NCI-H1436 treated with DMSO at 0.1 percent for 48 hours (cell line): ENCODE results near the gene UBE4B.
"Not testable (repeated sequence)": the region's sequence is repeated elsewhere in the genome, so short reads cannot be mapped to it uniquely, and the experiment has no call there.

Experiments
- DNase-seq: peaks from one replicate; lab custom pipeline; 2025; lab: John Stamatoyannopoulos, UW

The UBE4B gene

DNA sequence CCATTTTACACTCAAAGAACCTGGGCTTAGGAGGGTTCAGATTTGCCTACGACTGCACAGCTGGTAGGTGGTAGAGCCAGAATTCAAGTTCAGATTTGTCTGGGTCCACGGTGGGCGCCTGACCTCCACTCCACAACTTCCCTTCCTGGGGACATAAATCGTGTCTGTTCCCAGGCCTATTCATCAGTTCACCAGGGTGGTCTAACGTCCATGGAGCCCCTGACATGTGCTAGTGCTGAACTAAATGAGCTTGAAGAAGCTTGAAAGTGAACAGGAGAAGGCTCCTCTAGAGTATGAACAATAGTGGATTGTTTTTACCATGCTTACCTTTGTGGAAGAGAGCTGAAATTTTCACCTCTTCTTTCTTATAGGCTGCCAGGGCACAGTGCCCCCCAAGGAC is 145.1 kb downstream of the UBE4B start:
- DNase-seq = no peak

DNA sequence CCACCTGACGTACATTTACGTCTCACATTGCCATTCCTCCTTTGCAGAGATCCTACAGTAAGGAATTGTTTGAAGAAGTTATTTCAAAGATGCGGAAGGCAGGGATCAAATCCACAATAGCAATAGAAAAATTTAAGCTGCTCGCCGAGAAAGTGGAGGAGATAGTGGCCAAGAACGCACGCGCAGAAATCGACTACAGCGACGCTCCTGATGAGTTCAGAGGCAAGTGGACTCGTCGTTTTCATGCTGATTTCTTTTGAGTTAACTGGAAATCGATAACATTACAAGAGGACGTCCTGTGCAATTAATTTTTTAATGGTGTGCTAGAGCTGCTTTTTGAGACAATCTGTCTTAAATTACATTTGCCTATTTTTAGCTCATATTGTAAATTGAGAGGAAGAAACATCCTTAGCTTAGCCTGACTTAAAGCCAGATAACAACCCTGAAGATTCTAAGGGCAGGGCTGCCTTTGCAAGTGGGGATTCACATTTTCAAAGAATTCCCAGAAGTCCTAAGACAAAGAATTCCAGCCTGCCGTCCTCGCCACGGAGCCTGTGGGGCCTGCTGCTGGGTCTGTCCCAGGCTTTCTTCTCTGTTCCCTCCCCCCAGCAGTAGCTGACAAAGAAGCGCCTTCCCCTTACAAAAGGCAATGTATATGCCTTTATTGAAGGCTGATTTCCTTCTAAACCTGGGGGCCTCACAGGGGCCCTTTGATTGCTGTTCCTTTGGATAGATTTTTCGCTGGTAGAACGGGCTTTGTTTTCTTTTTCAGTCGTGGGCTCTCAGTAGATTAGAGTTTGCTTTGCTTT is 146.0 kb downstream of the UBE4B start:
- no peak for DNase-seq

DNA sequence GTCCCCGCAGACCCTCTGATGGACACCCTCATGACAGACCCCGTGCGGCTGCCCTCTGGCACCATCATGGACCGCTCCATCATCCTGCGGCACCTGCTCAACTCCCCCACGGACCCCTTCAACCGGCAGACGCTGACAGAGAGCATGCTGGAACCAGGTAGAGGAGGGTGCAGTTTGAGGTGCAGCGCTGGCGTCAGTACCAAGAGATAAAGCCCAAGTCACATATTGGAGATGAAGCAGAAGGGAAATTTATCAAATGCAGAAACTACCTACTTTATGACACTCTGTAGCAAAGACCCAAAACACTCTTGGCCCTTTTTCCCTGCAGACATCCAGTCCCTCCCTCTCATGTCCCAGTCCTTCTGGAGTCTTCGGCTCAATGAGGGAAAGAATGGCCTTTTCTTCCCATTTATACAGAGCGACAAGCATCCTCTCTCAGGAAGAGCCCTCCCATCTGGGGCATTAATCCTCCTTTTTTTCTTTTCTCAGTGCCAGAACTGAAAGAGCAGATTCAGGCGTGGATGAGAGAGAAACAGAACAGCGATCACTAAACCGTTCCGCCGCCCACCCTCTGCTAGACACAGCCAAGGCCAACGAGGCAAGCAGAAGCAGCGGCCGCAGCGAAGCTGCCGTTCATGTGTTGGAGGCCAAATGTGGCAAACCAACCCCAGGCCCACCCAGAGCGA is 146.8 kb downstream of the UBE4B start:
- DNase-seq = no peak

DNA sequence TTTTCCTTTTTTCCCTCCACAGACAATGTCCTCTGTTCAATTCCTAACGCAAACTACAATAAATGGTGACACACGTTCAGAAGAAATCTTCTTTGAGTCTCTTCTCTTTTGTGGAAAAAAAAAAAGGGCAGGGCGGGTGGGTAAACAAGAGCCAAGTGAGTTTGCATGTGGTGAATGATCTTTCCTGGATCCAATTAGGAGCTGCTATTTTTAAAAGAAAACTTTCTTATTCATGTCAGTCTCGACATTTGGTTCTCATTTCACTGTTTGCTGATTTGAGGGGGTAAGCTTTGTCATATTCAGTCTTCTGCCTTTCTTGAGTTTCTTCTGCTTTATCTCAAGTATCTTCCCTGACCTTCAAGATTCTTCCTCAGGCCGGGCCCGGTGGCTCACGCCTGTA is 148.4 kb downstream of the UBE4B start:
- DNase-seq = no peak

DNA sequence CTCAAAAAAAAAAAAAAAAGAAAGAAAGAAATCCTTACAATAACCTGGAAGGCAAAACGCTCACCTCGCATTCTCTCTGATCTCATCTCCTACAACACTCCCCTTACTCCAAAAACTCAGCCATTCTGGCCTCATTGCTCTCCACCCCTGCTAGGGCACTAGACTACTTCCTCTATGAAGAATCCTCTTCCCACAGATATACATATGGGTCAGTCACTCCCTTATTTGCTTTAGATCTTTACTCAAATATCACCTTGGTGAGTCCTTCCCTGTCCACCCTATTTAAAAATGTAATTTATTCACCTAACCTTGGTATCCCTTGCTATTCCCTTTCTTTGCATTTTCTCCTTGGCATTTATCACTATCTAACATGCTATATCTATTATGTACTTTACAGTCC is 153.0 kb downstream of the UBE4B start:
- no peak for DNase-seq

DNA sequence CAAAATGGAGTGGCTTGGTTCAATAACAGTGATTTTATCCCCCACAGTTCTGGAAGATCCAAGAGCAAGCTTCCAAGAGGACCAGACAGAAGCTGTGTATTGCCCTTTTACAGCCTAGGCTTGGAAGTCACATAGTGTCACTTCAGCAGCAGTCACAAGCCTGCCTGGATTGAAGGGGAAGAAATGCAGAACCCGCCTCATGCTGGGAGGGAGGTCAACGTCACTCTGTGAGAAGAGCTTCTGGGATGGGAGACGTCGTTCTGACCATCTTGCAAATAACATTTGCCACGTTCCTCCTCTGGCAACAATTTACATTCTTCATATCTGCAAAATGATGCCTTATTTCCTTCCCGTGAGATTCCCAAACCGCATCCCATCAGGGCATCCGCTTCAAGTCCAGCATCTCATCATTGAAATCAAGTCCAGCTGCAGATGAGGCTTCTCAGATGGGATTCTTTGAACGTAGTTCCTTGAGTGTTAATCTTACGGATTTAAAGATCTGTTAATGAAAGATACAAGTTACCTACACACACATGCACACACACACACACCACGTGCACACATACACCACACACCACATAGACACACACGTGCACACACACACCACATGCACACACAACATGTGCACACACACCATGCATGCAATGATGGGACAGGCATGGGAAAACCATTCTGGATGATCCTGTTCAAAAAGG is 153.7 kb downstream of the UBE4B start:
- no peak for DNase-seq

DNA sequence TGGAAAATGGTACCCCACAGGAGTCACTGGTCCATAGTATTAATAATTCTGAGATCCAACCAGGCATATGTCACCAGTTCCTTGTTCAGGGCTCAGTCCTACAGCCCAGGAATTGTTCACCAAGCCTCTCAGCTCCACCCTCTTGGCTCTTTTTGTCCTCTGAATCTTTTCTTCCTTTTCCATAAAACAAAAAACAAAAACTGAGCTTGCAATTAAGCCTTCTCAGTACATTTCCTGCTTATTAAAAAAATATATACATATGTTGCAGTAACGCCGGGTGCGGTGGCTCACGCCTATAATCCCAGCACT is 154.2 kb downstream of the UBE4B start:
- DNase-seq = no peak

DNA sequence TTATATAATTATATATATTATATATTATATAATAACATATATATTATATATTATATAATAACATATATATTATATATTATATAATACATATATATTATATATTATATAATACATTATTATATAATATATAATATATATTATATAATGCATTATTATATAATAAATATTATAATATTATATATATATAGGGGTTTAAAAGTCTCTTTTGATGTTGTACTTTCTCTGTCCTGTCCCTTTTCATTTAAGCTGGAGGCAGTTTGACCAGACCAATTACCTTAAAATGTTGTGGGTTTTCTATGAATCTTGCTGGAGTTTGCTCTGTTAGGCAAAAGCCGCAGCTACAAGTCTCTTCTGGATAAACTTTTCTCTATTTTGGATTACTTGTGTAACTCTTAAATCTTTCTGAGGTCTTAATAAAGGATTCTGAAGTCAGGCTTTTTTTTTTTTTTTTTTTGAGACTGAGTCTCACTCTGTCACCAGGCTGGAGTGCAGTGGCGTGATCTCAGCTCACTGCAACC is 155.4 kb downstream of the UBE4B start:
- no peak for DNase-seq

DNA sequence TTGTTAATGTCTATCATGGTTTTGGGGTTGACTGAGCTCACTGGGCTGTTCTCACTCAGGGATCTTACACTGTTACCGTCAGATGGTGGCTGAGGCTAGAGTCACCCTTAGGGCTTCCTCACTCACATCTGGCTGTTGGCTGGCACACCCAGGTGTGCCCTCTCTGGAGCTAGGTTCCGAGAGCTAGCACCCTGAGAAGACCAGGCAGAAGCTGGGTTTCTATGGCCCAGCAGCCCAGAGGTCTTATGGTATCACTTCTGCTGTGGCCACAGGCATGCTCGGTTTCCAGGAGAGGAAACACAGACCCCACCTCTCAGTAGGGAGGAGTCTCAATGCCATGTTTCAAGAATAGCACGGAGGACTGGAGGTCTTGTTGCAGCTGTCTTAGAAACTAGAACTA is 156.9 kb downstream of the UBE4B start:
- DNase-seq = no peak

DNA sequence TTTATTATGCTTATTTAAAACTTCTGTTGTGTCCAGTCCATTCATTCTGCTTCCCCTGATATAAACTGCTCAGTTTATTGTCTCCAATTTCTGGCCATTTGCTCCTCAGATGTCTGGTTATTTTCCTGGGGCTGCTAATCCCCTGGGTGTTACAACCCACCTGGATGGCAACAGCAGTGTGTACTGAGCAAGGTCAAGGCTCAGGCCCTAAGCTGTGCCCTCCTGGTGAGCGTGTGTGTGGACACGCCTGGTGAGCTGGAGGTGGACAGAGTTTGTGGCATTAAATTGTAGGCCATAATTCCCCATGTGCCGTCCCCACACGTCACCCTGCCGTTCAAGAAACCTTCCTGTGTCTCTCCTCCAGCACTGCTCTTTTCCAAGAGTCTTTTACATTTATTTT is 159.5 kb downstream of the UBE4B start:
- no peak for DNase-seq

DNA sequence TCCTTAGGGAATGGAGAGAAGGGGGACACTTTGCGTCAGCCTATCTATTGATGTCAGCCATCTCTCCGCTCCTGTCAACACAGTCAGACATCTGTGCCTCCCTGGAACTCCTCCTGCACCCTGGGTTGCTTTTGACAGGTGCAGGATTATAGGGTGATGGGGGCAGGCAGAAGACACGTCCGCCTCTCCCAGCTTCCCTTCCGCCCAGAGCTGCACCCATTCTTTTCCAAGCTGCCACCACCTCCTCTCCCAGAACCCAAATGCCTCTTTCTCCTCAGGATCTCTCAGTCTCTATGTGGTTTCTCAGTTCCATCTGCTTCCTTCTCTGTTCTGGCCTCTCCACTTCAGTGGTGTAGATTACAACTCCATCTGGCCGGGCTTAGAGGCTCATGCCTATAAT is 160.5 kb downstream of the UBE4B start:
- DNase-seq = no peak

DNA sequence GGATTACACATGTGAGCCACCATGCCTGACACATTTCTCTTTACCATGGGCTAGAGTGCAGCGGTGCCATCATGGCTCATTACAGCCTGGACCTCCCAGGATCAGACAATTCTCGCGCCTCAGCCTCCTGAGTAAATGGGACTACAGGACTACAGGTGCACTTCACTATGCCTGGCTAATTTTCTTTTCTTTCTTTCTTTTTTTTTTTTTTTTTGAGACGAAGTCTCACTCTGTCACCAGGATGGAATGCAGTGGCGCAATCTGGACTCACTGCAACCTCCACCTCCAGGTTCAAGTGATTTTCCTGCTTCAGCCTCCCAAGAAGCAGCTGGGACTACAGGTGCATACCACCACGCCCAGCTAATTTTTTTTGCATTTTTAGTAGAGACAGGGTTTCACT is 162.8 kb downstream of the UBE4B start:
- no peak for DNase-seq

DNA sequence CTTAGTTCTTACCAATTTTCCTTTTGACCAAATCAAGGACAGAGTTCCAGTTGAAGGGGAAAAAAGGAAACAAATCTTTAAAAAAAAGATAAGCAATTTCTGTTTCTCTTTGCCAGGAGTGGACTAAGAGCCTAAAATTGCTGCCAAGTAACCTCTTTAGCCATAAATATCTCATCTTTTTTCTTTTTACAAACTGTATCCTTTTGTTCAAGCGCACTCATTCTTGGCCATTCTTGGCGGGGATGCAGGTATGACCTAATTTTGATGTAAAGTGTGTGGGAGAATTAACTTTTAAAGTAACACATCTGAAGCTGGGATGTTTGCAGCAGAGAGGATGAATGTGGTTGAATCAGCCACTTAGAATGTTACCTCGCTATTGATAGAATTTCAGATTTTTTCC is 164.2 kb downstream of the UBE4B start:
- DNase-seq = no peak

DNA sequence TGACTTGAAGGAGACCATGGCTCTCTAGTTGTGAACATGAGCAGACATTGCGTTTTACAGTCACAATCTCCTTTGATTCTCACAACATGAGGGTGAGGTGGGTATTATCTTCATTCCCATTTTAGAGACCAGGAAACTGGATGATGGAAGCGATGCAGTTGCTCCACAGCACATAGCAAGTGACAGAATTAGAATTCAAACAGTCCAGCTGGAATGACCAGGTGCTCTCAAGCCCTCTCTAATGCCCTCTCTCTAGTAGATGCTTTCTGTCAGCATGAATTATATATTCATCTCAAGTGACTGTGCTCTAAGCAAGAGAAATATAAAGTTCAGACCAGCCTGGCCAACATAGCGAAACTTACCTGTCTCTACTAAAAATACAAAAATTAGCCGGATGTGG is 167.9 kb downstream of the UBE4B start:
- no peak for DNase-seq

DNA sequence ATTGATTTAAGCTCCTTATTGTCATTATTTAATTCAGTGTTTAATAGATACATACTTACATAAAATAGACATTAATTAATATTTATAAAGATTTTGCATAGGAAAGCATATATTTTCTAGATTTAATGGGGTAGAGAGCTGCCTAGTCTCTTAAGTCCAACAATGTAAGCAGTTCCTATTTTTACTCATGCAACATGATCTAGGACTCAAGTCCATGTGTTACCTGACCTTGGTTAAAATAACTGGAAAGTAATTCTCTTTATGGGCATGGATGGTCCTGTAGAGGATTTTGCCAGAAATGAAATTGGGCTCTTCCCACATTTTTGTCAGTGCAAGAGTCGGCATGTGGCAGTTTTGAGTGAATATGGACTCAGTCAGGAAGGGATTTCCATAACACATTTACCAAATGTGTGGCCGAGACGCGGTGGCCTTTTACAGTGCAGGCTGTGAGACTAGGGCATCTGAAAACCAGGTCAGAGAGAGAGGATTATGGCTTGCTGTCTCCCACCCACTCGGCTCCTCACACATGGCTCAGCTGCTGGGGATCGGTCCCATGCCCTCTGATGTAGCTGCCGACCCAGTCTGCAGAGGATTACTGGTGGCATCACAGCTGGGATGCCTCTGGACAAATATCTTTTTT is 171.4 kb downstream of the UBE4B start:
- no peak for DNase-seq

DNA sequence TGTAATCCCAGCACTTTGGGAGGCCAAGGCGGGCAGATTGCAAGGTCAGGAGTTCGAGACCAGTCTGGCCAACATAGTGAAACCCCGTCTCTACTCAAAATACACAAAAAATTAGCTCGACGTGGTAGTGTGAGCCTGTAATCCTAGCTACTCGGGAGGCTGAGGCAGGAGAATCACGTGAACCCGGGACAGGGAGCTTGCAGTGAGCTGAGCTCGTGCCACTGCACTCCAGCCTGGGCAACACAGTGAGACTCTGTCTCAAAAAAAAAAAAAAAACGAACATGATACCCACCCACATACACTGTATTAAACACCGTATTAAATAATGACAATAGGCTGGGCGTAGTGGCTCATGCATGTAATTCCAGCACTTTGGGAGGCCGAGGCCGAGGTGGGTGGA is 172.4 kb downstream of the UBE4B start:
- DNase-seq = not testable (repeated sequence)

DNA sequence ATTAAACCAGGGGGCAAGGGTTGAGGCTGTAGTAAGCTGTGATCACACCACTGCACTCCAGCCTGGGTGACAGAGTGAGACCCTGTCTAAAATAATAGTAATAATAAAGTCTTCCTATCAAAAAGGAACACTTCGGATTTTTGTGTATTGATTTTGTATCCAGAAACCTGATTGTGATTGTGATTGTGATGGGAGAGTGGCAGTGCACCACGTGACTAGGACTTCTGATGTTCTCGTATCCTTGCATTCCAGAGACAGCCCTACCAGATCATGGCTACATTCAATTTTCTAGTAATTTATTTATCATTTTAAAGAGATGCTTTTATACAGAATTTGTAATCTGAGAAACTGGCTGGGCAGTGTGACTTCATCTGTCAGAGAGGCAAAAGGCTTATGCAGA is 175.1 kb downstream of the UBE4B start:
- DNase-seq = no peak

DNA sequence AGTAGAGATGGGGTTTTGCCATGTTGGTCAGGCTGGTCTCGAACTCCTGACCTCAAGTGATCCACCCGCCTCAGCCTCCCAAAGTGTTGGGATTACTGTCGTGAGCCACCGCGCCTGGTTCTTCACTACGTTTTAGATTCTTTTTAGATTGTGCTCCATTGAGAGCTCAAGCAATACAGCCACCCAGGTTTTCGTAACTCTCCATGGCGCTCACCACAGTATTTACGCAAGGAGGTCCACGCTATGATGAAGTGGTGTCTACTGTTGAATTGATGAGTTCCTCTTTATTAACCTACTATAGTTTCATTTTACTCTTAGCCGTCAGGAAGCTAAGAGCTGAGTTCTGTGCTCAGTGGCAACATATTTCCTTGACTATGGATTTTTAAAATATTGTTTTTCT is 175.8 kb downstream of the UBE4B start:
- DNase-seq = no peak

DNA sequence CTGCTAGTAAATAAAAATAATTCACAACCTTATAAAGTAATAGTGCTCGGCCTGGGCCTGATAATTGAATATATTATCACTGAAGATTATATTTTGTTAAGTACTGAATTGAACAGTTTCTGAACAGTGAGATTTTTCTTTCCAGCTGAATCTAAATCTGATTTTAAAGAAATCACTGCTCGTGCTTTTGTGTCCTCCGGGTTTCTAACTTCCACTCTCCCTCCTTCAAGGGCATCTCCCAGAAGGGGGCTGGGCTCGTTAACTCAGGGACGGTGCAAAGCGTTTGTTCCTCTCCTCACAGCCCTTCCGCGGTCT is 176.8 kb downstream of the UBE4B start:
- no peak for DNase-seq

DNA sequence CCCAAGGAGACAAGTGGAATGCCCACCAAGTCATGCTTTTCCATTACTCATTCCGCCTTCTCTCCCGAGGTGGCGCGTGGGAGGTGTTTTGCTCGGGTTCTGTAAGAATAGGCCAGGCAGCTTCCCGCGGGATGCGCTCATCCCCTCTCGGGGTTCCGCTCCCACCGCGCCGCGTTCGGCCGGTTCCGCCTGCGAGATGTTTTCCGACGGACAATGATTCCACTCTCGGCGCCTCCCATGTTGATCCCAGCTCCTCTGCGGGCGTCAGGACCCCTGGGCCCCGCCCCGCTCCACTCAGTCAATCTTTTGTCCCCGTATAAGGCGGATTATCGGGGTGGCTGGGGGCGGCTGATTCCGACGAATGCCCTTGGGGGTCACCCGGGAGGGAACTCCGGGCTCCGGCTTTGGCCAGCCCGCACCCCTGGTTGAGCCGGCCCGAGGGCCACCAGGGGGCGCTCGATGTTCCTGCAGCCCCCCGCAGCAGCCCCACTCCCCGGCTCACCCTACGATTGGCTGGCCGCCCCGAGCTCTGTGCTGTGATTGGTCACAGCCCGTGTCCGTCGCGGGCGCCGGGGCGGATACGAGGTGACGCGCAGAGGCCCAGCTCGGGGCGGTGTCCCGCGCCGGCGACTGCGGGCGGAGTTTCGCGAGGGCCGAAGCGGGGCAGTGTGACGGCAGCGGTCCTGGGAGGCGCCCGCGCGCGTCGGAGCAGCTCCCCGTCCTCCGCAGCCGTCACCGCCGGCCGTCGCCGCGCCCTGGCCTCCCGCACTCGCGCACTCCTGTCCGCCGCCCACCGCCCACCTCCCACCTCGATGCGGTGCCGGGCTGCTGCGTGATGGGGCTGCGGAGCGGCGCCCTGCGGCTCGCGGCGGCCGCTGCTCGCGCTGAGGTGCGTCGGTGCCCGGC is 177.4 kb downstream of the UBE4B start, which contains the start of gene KIF1B:
Gene KIF1B, plus strand, starts transcription at position 666 of the 906 bp plus-strand sequence. CDS start 21,759 bp downstream, outside the sequence.
- peak; percentile 77 for DNase-seq
